Medulla oblongata (tissue), 1 donor: ENCODE data around the gene ATAD3A.

ENCODE experiments used
- DNase-seq: peaks from one replicate; pipeline ENCODE4 v3.0.0-alpha.2; 2015; ENCODE audit errors: extremely low spot score

The ATAD3A gene

GRCh38 chr1:1539310-1540089 is 27.5 kb downstream of the ATAD3A start:
- no peak for DNase-seq

GRCh38 chr1:1540090-1540817 is 28.3 kb downstream of the ATAD3A start, which contains the start of gene TMEM240:
TMEM240 (minus strand) TSS chr1:1540624; CDS start chr1:1540346, 278 bp downstream.
- peak; percentile 67 for DNase-seq

DNA sequence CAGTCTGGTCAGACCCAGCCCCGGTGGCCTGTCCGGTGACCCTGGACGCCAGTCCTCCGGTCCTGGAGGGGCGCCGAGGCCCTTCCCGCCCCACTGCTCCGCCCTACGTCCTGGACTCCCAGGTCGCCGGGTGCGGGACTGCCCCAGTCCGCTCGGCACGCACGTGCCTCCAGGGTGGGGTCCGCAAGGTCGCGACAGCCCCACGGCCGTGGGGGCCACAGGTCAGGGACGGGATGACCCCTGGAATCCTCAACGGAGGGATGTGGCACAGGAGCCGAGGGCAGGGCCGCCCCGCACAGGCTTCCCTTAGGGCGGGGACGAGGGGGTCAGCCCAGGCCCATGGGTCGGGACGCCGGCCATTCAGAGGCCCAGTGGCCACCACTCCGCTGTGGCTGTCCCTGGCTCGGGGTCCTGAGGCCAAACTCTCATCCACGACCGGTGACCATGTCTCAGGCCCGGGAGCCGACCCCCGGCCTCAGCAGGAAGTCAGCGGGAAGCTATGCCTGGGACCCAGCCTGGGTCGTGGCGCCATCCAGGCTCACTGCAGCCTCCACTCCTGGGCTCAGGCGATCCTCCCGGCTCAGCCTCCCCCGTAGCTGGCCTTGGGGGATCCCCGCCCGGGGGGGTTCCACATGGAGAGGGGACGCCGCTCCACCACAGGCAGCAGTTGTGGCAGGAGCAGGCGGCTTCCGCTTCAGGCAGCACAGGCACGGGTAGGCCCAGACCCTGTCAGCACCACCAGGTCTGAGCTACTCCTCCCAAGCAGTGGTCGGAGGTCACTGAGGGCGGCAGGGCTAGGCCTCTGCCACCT is 29.1 kb downstream of the ATAD3A start:
- no peak for DNase-seq

- no peak for DNase-seq
Measured at GRCh38 chr1:1541956-1542765, 30.2 kb downstream of the ATAD3A start.

GRCh38 chr1:1542766-1543705 is 31.1 kb downstream of the ATAD3A start:
- no peak for DNase-seq

DNA sequence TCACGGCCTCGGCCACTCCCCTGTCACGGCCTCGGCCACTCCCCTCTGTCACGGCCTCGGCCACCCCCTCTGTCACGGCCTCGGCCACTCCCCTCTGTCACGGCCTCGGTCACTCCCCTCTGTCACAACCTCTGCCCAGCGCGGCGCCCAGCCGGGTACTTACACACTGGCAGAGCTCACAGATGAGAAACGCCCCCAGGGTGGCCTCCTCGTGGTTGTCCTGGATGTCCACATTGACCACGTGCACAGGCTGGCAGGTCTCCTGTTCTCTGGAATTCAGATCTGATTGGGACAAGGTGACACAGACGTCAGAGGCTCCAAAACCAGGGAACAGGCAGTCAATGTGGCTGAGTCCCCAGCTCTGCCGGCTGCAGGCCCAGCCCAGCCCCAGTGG is 31.7 kb downstream of the ATAD3A start:
- no peak for DNase-seq

GRCh38 chr1:1544544-1544943 is 32.6 kb downstream of the ATAD3A start:
- no peak for DNase-seq

GRCh38 chr1:1545946-1546737 is 34.2 kb downstream of the ATAD3A start:
- no peak for DNase-seq

- DNase-seq: no peak
Measured at GRCh38 chr1:1547011-1547410, 35.0 kb downstream of the ATAD3A start.

DNA sequence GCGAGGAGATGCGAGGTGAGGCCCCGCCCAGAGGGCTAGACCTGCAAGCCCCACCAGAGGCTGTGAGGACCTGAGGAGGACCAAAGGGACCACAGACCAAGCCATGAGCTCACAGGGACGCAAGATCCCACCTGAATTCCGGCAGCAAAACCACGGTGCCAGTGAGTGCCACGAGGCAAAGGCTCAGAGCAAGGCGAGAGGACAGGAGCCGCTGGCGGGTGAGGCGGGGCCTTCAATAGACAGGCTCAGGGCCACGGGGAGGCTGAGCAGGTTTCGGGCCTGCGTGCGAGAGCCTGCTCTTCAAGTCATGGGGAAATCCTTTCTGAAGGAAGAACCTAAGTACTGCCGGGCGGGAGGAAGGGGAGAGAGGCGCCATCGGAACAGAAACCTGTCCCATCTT is 35.5 kb downstream of the ATAD3A start:
- DNase-seq: no peak

GRCh38 chr1:1548591-1548990 is 36.6 kb downstream of the ATAD3A start:
- DNase-seq: no peak

DNA sequence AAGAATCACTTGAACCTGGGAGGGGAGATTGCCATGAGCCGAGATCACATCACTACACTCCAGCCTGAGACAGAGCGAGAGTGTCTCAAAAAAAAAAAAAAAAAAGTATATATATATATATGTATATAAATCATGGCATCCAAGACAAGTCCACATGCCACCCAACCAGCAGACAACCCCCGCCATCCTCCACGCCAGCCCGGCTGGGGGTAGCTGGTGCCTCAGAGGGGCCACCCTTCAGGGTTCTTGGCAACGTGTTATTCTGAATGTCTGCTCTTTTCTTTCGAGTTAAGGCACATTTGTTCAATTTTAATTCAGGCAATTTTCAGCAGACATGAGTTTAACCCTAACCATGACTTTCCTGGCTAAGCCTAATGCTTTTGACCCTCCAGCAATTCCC is 38.1 kb downstream of the ATAD3A start:
- no peak for DNase-seq

- peak; percentile 41 for DNase-seq
Measured at GRCh38 chr1:1550591-1551432, 38.9 kb downstream of the ATAD3A start.

DNA sequence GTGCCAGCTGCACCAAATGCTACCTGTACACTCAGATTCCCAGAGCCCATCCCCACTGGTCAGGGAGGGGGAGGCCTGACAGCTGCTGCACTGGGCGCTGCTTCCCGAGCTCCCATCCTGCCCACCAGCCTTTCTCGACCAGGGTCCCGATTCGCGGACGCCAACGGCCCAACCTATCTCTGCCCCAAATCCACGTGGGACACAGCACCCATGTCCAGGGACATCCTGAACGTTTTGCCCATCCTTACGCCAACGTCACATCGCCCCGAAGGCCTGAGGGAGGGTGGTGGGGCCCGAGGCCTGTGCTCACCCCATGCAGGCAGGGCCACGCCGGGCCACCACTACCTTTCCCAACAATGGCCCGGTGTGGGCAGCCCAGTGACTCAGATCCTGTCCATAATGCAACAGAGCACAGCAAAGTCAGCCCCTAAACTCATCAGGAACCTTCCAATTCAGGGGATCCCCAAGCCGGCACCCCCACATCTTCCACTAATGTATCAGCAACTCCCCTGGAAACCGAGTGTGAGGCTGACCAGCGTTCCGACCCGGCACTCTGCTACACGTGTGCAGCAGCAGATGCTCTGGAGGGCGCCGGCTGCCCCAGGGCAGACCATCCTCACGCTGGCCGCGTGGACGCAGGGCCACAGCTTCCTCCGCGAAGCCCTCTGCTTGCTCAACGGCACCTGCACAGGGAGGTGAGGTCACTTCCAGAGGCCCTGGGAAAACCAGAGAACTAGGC is 39.7 kb downstream of the ATAD3A start:
- DNase-seq: no peak

GRCh38 chr1:1552263-1552639 is 40.3 kb downstream of the ATAD3A start:
- no peak for DNase-seq

DNA sequence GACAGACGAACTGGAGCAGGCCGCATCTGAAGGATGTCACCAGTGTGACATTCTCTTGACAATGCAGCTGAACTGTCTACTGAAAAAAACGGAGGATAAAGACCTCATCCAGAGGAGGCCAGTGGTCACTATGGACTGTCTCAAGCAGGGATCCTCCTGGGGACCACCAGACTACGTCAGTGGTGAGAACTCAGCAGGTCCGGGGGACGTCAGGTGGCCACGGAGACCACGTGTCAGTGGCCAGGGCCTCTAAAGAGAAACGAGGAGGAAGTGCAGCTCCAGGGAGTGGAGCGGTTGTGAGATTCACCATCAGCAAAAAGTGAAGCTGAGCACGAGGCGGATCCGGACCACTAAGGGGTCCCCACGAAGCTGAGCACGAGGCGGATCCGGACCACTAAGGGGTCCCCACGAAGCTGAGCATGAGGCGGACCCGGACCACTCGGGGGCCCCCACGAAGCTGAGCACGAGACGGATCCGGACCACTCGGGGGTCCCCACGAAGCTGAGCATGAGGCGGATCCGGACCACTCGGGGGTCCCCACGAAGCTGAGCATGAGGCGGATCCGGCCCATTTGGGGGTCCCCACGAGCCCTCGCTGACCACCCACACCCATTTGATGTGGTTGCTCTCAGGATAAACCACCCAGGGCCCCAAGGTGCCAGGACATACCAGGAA is 42.0 kb downstream of the ATAD3A start:
- no peak for DNase-seq

- no peak for DNase-seq
Measured at GRCh38 chr1:1554550-1554925, 42.6 kb downstream of the ATAD3A start.
